Progenitor cell of endocrine pancreas (in vitro differentiated cells): ENCODE data around the gene FKBP1B. TPM values are rescaled to one million over a fixed set of nuclear protein-coding genes. Genes with fewer than 3 reads are reported as not detected.
A peak's percentile ranks its signal among the peaks of the same experiment; 100 is the strongest.

Experiments used
- DNase-seq: peaks from one replicate; pipeline ENCODE4 v3.0.0; 2021; ENCODE audit warnings: low spot score; ENCODE audit not compliant: unreplicated experiment
- H3K27ac Mint-ChIP-seq: 2 replicates; pipeline ENCODE4 v1.8.0; 2021; ENCODE audit warnings: mild to moderate bottlenecking, moderate library complexity, mixed read lengths
- H3K27me3 Mint-ChIP-seq: 2 replicates; pipeline ENCODE4 v1.8.0; 2021; ENCODE audit warnings: mixed read lengths
- H3K36me3 Mint-ChIP-seq: 2 replicates; pipeline ENCODE4 v1.8.0; 2022; ENCODE audit warnings: mixed read lengths; ENCODE audit not compliant: insufficient read depth
- H3K4me1 Mint-ChIP-seq: 2 replicates; pipeline ENCODE4 v1.8.0; 2021; ENCODE audit warnings: low read depth, mixed read lengths
- H3K4me3 Mint-ChIP-seq: 2 replicates; pipeline ENCODE4 v1.8.0; 2021; ENCODE audit warnings: low read depth, mild to moderate bottlenecking, moderate library complexity, mixed read lengths
- H3K9me3 Mint-ChIP-seq: 2 replicates; pipeline ENCODE4 v1.8.0; 2021; ENCODE audit warnings: low read depth, mixed read lengths
- CTCF ChIP-seq: fragments of 200-600 bp; sonication (generic); IDR thresholded peaks from one replicate; pipeline ENCODE4 v1.5.0; 2021; ENCODE audit warnings: antibody characterized with exemption, mild to moderate bottlenecking; ENCODE audit not compliant: unreplicated experiment
- total RNA-seq: library from RNA; stranded (reverse); gene quantifications from 2 replicates; pipeline ENCODE4 v1.2.1, GENCODE V29; 2021

Gene FKBP1B
- total RNA-seq, 1 donor from 2014 or later = 33.7 TPM

- Mint-ChIP-seq H3K4me1 (peaks cover 6% of the 10 kb centered on the region), H3K27me3 (no peaks in the 10 kb centered on the region), H3K27ac (no peak overlapping the region), H3K9me3 (no peaks in the 10 kb centered on the region), H3K36me3 (no peaks in the 10 kb centered on the region), H3K4me3 (no peak overlapping the region)
- no peak for DNase-seq
- no peak for TF ChIP-seq CTCF
Observed at GRCh38 chr2:24058564-24059271, 9.2 kb downstream of the FKBP1B start.

- H3K9me3 Mint-ChIP-seq = no peaks in the 10 kb centered on the region
- TF ChIP-seq CTCF = no peak
- no peaks in the 10 kb centered on the region for H3K27me3 Mint-ChIP-seq
- H3K4me1 Mint-ChIP-seq = no peaks in the 10 kb centered on the region
- peaks cover 12% of the 10 kb centered on the region for H3K36me3 Mint-ChIP-seq
- DNase-seq = no peak
- no peak overlapping the region for H3K27ac Mint-ChIP-seq
- H3K4me3 Mint-ChIP-seq = no peak overlapping the region
Observed at GRCh38 chr2:24065341-24065740, 15.8 kb downstream of the FKBP1B start.

- H3K27me3 Mint-ChIP-seq = no peaks in the 10 kb centered on the region
Observed at GRCh38 chr2:24072259-24072658, 22.7 kb downstream of the FKBP1B start.

GRCh38 chr2:24073816-24074215 lies 24.3 kb downstream of the FKBP1B start:
- Mint-ChIP-seq H3K4me1 (peaks cover 20% of the 10 kb centered on the region), H3K9me3 (no peaks in the 10 kb centered on the region), H3K27me3 (no peaks in the 10 kb centered on the region), H3K36me3 (peaks cover 10% of the 10 kb centered on the region), H3K4me3 (no peak overlapping the region), H3K27ac (no peak overlapping the region)
- no peak for TF ChIP-seq CTCF
- no peak for DNase-seq

More at GRCh38 chr2:24072259-24072658, 22.7 kb downstream of the FKBP1B start:
- peaks cover 15% of the 10 kb centered on the region for H3K36me3 Mint-ChIP-seq
- DNase-seq = no peak
- H3K27ac Mint-ChIP-seq = no peak overlapping the region
- no peak for TF ChIP-seq CTCF
- H3K4me1 Mint-ChIP-seq = peaks cover 12% of the 10 kb centered on the region
- no peak overlapping the region for H3K4me3 Mint-ChIP-seq
- H3K9me3 Mint-ChIP-seq = no peaks in the 10 kb centered on the region

GRCh38 chr2:24075259-24075658 lies 25.7 kb downstream of the FKBP1B start:
- Mint-ChIP-seq H3K27me3 (no peaks in the 10 kb centered on the region), H3K4me1 (peaks cover 20% of the 10 kb centered on the region), H3K4me3 (peak overlapping the region; percentile 98), H3K9me3 (no peaks in the 10 kb centered on the region), H3K36me3 (peaks cover 14% of the 10 kb centered on the region), H3K27ac (peak overlapping the region; percentile 97)
- no peak for DNase-seq
- TF ChIP-seq CTCF = no peak
